Myocyte (in vitro differentiated cells): ENCODE results near the gene C2CD4C. TPM values are rescaled to one million over a fixed set of nuclear protein-coding genes. Genes with fewer than 3 reads are reported as not detected.
"Not testable (repeated sequence)": the region's sequence is repeated elsewhere in the genome, so short reads cannot be mapped to it uniquely, and the experiment has no call there.

Experiments
- DNase-seq: peaks from one replicate; pipeline ENCODE4 v3.0.0-alpha.2; 2012; ENCODE audit warnings: low read depth
- total RNA-seq: library from RNA; depleted of rRNA; stranded (reverse); fragments of >200 nt; gene quantifications from 2 replicates; pipeline ENCODE4 v1.2.3, GENCODE V29; 2014

C2CD4C gene
- total RNA-seq, 1 donor from 2014 or later, result 0.11 TPM

- no peak for DNase-seq
Observed at GRCh38 chr19:367963-368629, 40.9 kb downstream of the C2CD4C start.

GRCh38 chr19:367561-367960 is 41.4 kb downstream of the C2CD4C start:
- no peak for DNase-seq

- DNase-seq, result no peak
Observed at GRCh38 chr19:366951-367350, 42.0 kb downstream of the C2CD4C start.

- DNase-seq, result no peak
Observed at GRCh38 chr19:366205-366783, 42.7 kb downstream of the C2CD4C start.

GRCh38 chr19:364496-365287 is 44.3 kb downstream of the C2CD4C start:
- DNase-seq, result no peak

- no peak for DNase-seq
Observed at GRCh38 chr19:362683-363082, 46.3 kb downstream of the C2CD4C start.

- DNase-seq, result no peak
Observed at GRCh38 chr19:362154-362553, 46.8 kb downstream of the C2CD4C start.

- no peak for DNase-seq
Observed at GRCh38 chr19:359653-359925, 49.4 kb downstream of the C2CD4C start.

- not testable (repeated sequence) for DNase-seq
Observed at GRCh38 chr19:355536-355935, 53.4 kb downstream of the C2CD4C start.

Other genes with a start within 250 kb of the C2CD4C start
- 0.05 TPM in 1 of 2 replicates, not detected in the other for gene PLPP2, start 117.7 kb downstream of the C2CD4C start, total RNA-seq
- gene MIER2, start 64.4 kb downstream of the C2CD4C start, total RNA-seq, result 16.0 and 28.1 TPM in 2 replicates
- gene SHC2, start 51.9 kb upstream of the C2CD4C start, total RNA-seq, result 4.4 and 7.9 TPM in 2 replicates
- 0.29 and 0.52 TPM in 2 replicates for gene MADCAM1, start 87.3 kb upstream of the C2CD4C start, total RNA-seq
- gene TPGS1, start 98.3 kb upstream of the C2CD4C start, total RNA-seq, result 64.5 and 75.2 TPM in 2 replicates
- 103 and 139 TPM in 2 replicates for gene CDC34, start 122.6 kb upstream of the C2CD4C start, total RNA-seq
- gene GZMM, start 134.9 kb upstream of the C2CD4C start, total RNA-seq, result not detected in 2 replicates
- 519 and 528 TPM in 2 replicates for gene BSG, start 163.4 kb upstream of the C2CD4C start, total RNA-seq
- gene HCN2, start 180.7 kb upstream of the C2CD4C start, total RNA-seq, result 2.9 and 3.5 TPM in 2 replicates
- gene POLRMT, start 224.4 kb upstream of the C2CD4C start, total RNA-seq, result 47.7 and 54.3 TPM in 2 replicates
- gene FGF22, start 230.7 kb upstream of the C2CD4C start, total RNA-seq, result 0.16 and 0.21 TPM in 2 replicates